ENCODE results near the gene C12orf43. TPM values are rescaled to one million over a fixed set of nuclear protein-coding genes. Genes with fewer than 3 reads are reported as not detected.

The C12orf43 gene
- total RNA-seq, 1 experiment from 2014 or later = 25.7 TPM

- no peak for DNase-seq
- H3K27ac Mint-ChIP-seq = no peak overlapping the region
Measured at GRCh38 chr12:121001841-121002483, 14.3 kb downstream of the C12orf43 start.

More at GRCh38 chr12:121001841-121002483, 14.3 kb downstream of the C12orf43 start:
- Histone ChIP-seq H3K9ac (ENCODE audit: extremely low read depth, insufficient read length, low read length) (no peak overlapping the region), H3K14ac (ENCODE audit: insufficient read depth, low read length) (no peak overlapping the region), H2BK15ac (ENCODE audit: low read depth, low read length) (no peak overlapping the region), H3K4ac (ENCODE audit: low read depth, low read length) (no peak overlapping the region), H3T11ph (ENCODE audit: low read length) (no peak overlapping the region), H3K9me3 (ENCODE audit: control insufficient read depth, low read depth, low read length) (no peaks in the 10 kb centered on the region), H3K23me2 (ENCODE audit: insufficient read length, low read depth, low read length, poor library complexity, severe bottlenecking) (no peaks in the 10 kb centered on the region), H4K5ac (ENCODE audit: insufficient read length, low read depth, low read length) (no peak overlapping the region), H3K18ac (ENCODE audit: insufficient read length, low read depth, low read length) (no peak overlapping the region), H2AFZ (ENCODE audit: low read length) (no peak overlapping the region), H3K4me2 (ENCODE audit: insufficient read depth, insufficient read length, low read length) (no peak overlapping the region), H4K20me1 (ENCODE audit: control insufficient read depth, insufficient read depth, insufficient read length) (no peaks in the 10 kb centered on the region), H2AK5ac (ENCODE audit: insufficient read length, low read length) (no peak overlapping the region), H2BK12ac (ENCODE audit: insufficient read length, low read depth, low read length) (no peak overlapping the region), H3K27ac (ENCODE audit: insufficient read length, low read depth, low read length) (no peak overlapping the region), H3K4me1 (ENCODE audit: insufficient read depth, low read length) (no peaks in the 10 kb centered on the region), H3K56ac (ENCODE audit: insufficient read length, low read depth, low read length) (no peak overlapping the region), H3K23ac (ENCODE audit: insufficient read length, low read depth, low read length) (no peak overlapping the region), H3K27me3 (ENCODE audit: insufficient read depth, low read length) (no peaks in the 10 kb centered on the region), H2BK20ac (ENCODE audit: low read depth, low read length, poor library complexity, severe bottlenecking) (no peak overlapping the region), H3K79me2 (ENCODE audit: insufficient read depth, low read length) (no peaks in the 10 kb centered on the region), H2BK120ac (ENCODE audit: low read depth, low read length, poor library complexity, severe bottlenecking) (no peak overlapping the region), H3K79me1 (ENCODE audit: insufficient read depth, low read depth, low read length, poor library complexity, severe bottlenecking) (no peaks in the 10 kb centered on the region), H2BK5ac (ENCODE audit: insufficient read length, low read length) (no peak overlapping the region), H4K91ac (ENCODE audit: insufficient read length, low read depth, low read length) (no peak overlapping the region), H4K8ac (replicated peaks; ENCODE audit: insufficient read length, low read depth, low read length) (no peak overlapping the region)
- Mint-ChIP-seq H3K9me3 (no peaks in the 10 kb centered on the region), H3K4me1 (peaks cover 6 to 10% of the 10 kb centered on the region in 2 experiments), H3K27me3 (ENCODE audit: low read depth) (no peaks in the 10 kb centered on the region), H3K4me3 (no peak overlapping the region), H3K36me3 (ENCODE audit: insufficient read depth in 1 of 3, low read depth in 3 of 3) (peaks cover 22 to 39% (median 38%) of the 10 kb centered on the region in 3 experiments)
- no peak for TF ChIP-seq CTCF (conservative IDR thresholded peaks at IDR 0.05)
- WGBS (ENCODE audit: extremely low coverage, insufficient read length, low lambda C conversion rate) = no CpG with 5 or more reads among the region's 16 CpGs
